ENCODE measurements around the gene CSMD2. TPM values are rescaled to one million over a fixed set of nuclear protein-coding genes. Genes with fewer than 3 reads are reported as not detected.

CSMD2 gene
- total RNA-seq, 1 experiment from 2014 or later, result 13.2 TPM

DNA sequence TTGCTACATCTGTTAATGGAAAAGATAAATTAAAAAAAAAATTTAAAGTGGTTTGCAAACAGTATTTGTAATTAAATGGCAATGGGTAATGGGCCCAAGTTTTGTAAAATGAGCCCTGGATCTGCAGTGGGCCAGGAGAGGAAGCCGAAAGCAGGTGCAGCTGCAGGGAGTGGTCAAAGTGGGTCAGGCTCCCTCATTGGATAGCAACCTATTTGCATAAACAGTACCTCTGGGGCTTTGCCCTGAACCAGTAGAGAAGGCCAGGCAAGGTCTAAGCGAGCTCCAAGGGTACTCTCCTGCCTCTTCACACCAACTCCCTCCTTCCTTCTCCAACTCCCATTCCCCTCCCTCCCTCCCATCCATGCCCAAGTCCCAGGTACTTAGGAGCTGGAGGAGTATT is 162.2 kb downstream of the CSMD2 start (continued):
- TF ChIP-seq, protein P1, sequence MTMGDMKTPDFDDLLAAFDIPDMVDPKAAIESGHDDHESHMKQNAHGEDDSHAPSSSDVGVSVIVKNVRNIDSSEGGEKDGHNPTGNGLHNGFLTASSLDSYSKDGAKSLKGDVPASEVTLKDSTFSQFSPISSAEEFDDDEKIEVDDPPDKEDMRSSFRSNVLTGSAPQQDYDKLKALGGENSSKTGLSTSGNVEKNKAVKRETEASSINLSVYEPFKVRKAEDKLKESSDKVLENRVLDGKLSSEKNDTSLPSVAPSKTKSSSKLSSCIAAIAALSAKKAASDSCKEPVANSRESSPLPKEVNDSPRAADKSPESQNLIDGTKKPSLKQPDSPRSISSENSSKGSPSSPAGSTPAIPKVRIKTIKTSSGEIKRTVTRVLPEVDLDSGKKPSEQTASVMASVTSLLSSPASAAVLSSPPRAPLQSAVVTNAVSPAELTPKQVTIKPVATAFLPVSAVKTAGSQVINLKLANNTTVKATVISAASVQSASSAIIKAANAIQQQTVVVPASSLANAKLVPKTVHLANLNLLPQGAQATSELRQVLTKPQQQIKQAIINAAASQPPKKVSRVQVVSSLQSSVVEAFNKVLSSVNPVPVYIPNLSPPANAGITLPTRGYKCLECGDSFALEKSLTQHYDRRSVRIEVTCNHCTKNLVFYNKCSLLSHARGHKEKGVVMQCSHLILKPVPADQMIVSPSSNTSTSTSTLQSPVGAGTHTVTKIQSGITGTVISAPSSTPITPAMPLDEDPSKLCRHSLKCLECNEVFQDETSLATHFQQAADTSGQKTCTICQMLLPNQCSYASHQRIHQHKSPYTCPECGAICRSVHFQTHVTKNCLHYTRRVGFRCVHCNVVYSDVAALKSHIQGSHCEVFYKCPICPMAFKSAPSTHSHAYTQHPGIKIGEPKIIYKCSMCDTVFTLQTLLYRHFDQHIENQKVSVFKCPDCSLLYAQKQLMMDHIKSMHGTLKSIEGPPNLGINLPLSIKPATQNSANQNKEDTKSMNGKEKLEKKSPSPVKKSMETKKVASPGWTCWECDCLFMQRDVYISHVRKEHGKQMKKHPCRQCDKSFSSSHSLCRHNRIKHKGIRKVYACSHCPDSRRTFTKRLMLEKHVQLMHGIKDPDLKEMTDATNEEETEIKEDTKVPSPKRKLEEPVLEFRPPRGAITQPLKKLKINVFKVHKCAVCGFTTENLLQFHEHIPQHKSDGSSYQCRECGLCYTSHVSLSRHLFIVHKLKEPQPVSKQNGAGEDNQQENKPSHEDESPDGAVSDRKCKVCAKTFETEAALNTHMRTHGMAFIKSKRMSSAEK (CRISPR knock-in tag; IDR thresholded peaks at IDR 0.05; ENCODE audit: borderline replicate concordance), result no peak
- no peak for TF ChIP-seq ZBTB21 (CRISPR knock-in tag; IDR thresholded peaks at IDR 0.05; ENCODE audit: borderline replicate concordance)
- TF ChIP-seq SOX15 (CRISPR knock-in tag; IDR thresholded peaks at IDR 0.05), result no peak
- no peak for TF ChIP-seq FOXK1 (CRISPR knock-in tag; IDR thresholded peaks at IDR 0.05)
- TF ChIP-seq ZNF512 (CRISPR knock-in tag; IDR thresholded peaks at IDR 0.05; ENCODE audit: borderline replicate concordance), result no peak
- TF ChIP-seq JAZF1 (CRISPR knock-in tag; IDR thresholded peaks at IDR 0.05), result no peak

DNA sequence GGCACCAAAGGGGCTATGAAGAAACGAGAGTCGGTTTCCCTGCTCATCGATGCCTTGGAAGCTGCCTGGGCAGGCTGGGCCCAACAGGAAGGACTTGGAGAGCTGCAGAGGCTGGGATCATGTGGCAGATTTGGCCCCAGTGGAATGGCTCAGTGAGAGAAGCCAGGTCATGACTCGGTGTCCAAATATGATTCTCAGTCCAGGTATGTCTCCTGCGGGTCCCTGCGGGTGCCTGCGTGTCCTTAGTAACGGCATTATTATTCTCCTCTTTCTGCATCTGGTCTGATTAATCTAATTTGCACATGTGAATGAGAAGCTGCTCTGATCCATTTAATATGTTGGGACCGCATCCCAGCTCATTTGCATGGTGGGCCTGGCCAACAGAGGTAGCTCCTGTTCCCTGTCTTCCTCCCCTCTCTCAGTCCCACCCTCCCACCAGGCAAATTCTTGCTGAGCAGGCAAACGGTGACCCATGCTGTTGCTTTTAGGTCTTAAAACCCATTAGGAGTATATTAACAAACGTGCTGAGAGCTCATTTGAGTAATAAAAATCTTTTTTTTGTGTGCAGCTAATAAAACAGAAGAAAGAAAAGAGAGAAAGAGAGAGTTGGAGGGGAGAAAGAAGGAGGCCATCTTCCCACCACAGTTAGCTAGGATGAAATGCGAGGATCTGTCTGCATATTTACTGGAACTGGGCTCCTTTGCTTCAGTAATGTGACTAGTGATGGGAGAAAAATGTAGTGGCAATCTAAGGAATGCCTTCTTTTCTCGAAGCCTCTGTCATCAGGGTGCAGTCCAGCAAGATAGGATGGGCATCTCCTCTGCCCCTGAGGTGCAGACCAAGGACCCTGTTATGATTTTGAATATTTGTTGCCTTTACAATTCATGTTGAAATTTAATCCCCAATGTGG is 167.6 kb downstream of the CSMD2 start:
- H3K27ac Mint-ChIP-seq, result no peak overlapping the region
- ChIA-PET POLR2A (no interaction called here), CTCF (interaction anchor here (1.4 to 5.3 kb wide), 2 partner anchors 16 to 364 kb away, joined by 4 to 43 read pairs; no protein-coding TSS in a partner anchor)
- no peak overlapping the region for H3K4me3 Mint-ChIP-seq
- H3K4me1 Mint-ChIP-seq, result peaks cover 13% of the 10 kb centered on the region
- H3K9me3 Mint-ChIP-seq, result no peaks in the 10 kb centered on the region
- DNase-seq (ENCODE audit: low spot score) (no peak), ATAC-seq (peak; percentile 38; the same call in 1 of the 2 replicates)
- no peaks in the 10 kb centered on the region for H3K36me3 Mint-ChIP-seq
- TF ChIP-seq TP53 (CRISPR knock-in tag; IDR thresholded peaks at IDR 0.05) (no peak), NR2C2 (CRISPR knock-in tag; IDR thresholded peaks at IDR 0.05) (no peak), SMAD3 (CRISPR knock-in tag; IDR thresholded peaks at IDR 0.05; ENCODE audit: borderline replicate concordance) (no peak), ARID4B (CRISPR knock-in tag; IDR thresholded peaks at IDR 0.05; ENCODE audit: borderline replicate concordance) (no peak), EMX1 (CRISPR knock-in tag; IDR thresholded peaks at IDR 0.05) (no peak)
- no peaks in the 10 kb centered on the region for H3K27me3 Mint-ChIP-seq (ENCODE audit: low read depth)

DNA sequence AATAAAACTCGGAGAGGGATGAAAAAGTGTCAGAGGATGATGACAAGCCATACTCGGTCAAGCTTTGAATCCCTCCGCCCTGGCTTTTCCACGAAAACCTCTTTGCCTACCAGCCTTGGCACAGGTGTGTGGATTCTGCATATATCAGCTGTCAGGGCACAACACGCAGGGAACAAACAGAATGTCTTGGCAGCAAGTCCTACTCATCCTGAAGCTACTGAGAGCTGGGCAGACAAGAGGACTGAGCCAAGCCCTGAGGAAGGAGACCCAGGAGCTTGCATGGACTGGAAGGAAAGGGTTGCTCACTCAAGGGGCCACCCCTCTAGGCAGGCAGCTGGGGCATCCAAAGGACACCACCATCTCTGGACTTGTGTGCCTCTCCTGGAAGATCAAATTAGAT is 168.7 kb downstream of the CSMD2 start:
- ATAC-seq, result no peak
- Mint-ChIP-seq H3K36me3 (no peaks in the 10 kb centered on the region), H3K27me3 (ENCODE audit: low read depth) (no peaks in the 10 kb centered on the region), H3K4me3 (no peak overlapping the region), H3K9me3 (no peaks in the 10 kb centered on the region), H3K4me1 (peaks cover 13% of the 10 kb centered on the region), H3K27ac (no peak overlapping the region)
- CTCF ChIA-PET, result interaction anchor here (1.4 to 5.3 kb wide), 2 partner anchors 17 to 363 kb away, joined by 4 to 43 read pairs; no protein-coding TSS in a partner anchor
- DNase-seq (ENCODE audit: low spot score), result no peak
- POLR2A ChIA-PET, result no interaction called here
- no peak for TF ChIP-seq MXD4 (CRISPR knock-in tag; IDR thresholded peaks at IDR 0.05; ENCODE audit: borderline replicate concordance)
- no peak for TF ChIP-seq ZNF671 (CRISPR knock-in tag; IDR thresholded peaks at IDR 0.05)
- no peak for TF ChIP-seq CREB1 (CRISPR knock-in tag; IDR thresholded peaks at IDR 0.05)
- TF ChIP-seq AR (CRISPR knock-in tag; IDR thresholded peaks at IDR 0.05), result no peak
- no peak for TF ChIP-seq CREM (CRISPR knock-in tag; IDR thresholded peaks at IDR 0.05)
- no peak for TF ChIP-seq MLX (CRISPR knock-in tag; IDR thresholded peaks at IDR 0.05)
- no peak for TF ChIP-seq JUN (CRISPR knock-in tag; IDR thresholded peaks at IDR 0.05)

Measured in WTC11 (cell line).